HCT116 (cell line): ENCODE results near the gene DNMT1. TPM values are rescaled to one million over a fixed set of nuclear protein-coding genes. Genes with fewer than 3 reads are reported as not detected.

Experiments used
- ATAC-seq: fragments of 200-7000 bp; cut with Tn5 transposase; 2 replicates; pipeline ENCODE4 v1.9.1; 2020; ENCODE audit warnings: mild to moderate bottlenecking, moderate library complexity
- BruUV-seq: library from RNA; stranded (reverse); fragments of 400-500 nt; replicated peaks from 2 replicates; lab custom pipeline; 2021; lab: Mats Ljungman, UMichigan
- CTCF ChIA-PET: fragments of 300-600 bp; sonication (Branson Sonifier 250); formaldehyde crosslinking; loops from one replicate; lab custom pipeline; 2021; ENCODE audit warnings: antibody characterized with exemption; lab: Charles Lee
- POLR2A ChIA-PET: fragments of 300-600, 350-600 bp; sonication (Branson Sonifier 250); formaldehyde crosslinking; loops from one replicate; lab custom pipeline; 2021; ENCODE audit warnings: antibody characterized with exemption; lab: Charles Lee
- RAD21 ChIA-PET, 2 experiments: fragments of 300-600 bp; sonication (Branson Sonifier 250); formaldehyde crosslinking; loops; one replicate each; lab custom pipeline; 2023; ENCODE audit warnings: low total read pairs in 2 of 2; ENCODE audit not compliant: uncharacterized antibody in 2 of 2, unreplicated experiment in 2 of 2, low non-redundant PET in 1 of 2; lab: Charles Lee
- DNase-seq: peaks from one replicate; pipeline ENCODE4 v3.0.0-alpha.2; 2010; ENCODE audit warnings: low read depth, low spot score
- H2AFZ ChIP-seq: fragments of 200-600 bp; shearing (Covaris generic), sonication (generic); 2 replicates; pipeline ENCODE4 v1.6.1; 2017; ENCODE audit warnings: low read depth, mixed run types, mixed read lengths, antibody characterized with exemption, low read length; ENCODE audit not compliant: poor library complexity, severe bottlenecking
- H3K27ac ChIP-seq: 2 replicates; pipeline ENCODE4 v1.5.1; 2012; ENCODE audit warnings: low read depth, low read length
- H3K27me3 ChIP-seq: fragments of 200-600 bp; sonication (generic); 2 replicates; pipeline ENCODE4 v1.6.1; 2016; ENCODE audit warnings: mixed run types, low read length, mixed read lengths; ENCODE audit not compliant: insufficient read depth
- H3K36me3 ChIP-seq, 2 experiments: fragments of 200-500 bp in 1 of 2; fragments of 200-600 bp in 1 of 2; sonication (Bioruptor generic) in 1 of 2; sonication (generic) in 1 of 2; 2 replicates each; pipeline versions ENCODE4 v1.5.1 to v1.6.1; 2014 to 2016; ENCODE audit warnings: low read length in 2 of 2, inconsistent platforms in 1 of 2, mixed read lengths in 1 of 2, mixed run types in 1 of 2; ENCODE audit not compliant: insufficient read depth in 2 of 2, control insufficient read depth in 1 of 2
- H3K4me1 ChIP-seq, 2 experiments: fragments of 200-600 bp in 1 of 2; sonication (generic) in 1 of 2; 2 replicates each; pipeline versions ENCODE4 v1.5.1 to v1.6.1; 2012 to 2017; ENCODE audit warnings: low read length in 2 of 2, inconsistent platforms in 1 of 2, mild to moderate bottlenecking in 1 of 2, mixed read lengths in 1 of 2, mixed run types in 1 of 2, moderate library complexity in 1 of 2; ENCODE audit not compliant: insufficient read depth in 2 of 2, control insufficient read depth in 1 of 2
- H3K4me2 ChIP-seq: fragments of 200-600 bp; sonication (generic); 2 replicates; pipeline ENCODE4 v1.6.1; 2017; ENCODE audit warnings: mixed run types, low read length, mixed read lengths
- H3K4me3 ChIP-seq, 2 experiments: fragments of 200-600 bp in 1 of 2; sonication (generic) in 1 of 2; replicated peaks in 1 of 2; 2 replicates each; pipeline ENCODE4 v1.5.1; 2011 to 2016; ENCODE audit warnings: low read length in 2 of 2, control low read depth in 1 of 2, low read depth in 1 of 2, mild to moderate bottlenecking in 1 of 2, mixed read lengths in 1 of 2, mixed run types in 1 of 2
- H3K79me2 ChIP-seq: fragments of 200-600 bp; sonication (generic); 2 replicates; pipeline ENCODE4 v1.6.1; 2017; ENCODE audit warnings: mild to moderate bottlenecking, mixed run types, low read length, moderate library complexity, mixed read lengths; ENCODE audit not compliant: insufficient read depth
- H3K9ac ChIP-seq: fragments of 200-600 bp; sonication (generic); 2 replicates; pipeline ENCODE4 v1.6.1; 2016; ENCODE audit warnings: low read length, mixed read lengths
- H3K9me2 ChIP-seq: fragments of 200-600 bp; sonication (generic), shearing (Covaris generic); 2 replicates; pipeline ENCODE4 v1.6.1; 2017; ENCODE audit warnings: mixed run types, mild to moderate bottlenecking, moderate library complexity; ENCODE audit not compliant: insufficient read depth
- H3K9me3 ChIP-seq, 2 experiments: fragments of 200-500 bp in 1 of 2; fragments of 200-600 bp in 1 of 2; sonication (Bioruptor generic) in 1 of 2; sonication (generic) in 1 of 2; 2 replicates each; pipeline ENCODE4 v1.6.1; 2014 to 2017; ENCODE audit warnings: low read length in 2 of 2, mixed read lengths in 2 of 2, inconsistent platforms in 1 of 2, low read depth in 1 of 2, mild to moderate bottlenecking in 1 of 2, mixed run types in 1 of 2, moderate library complexity in 1 of 2; ENCODE audit not compliant: control insufficient read depth in 1 of 2, insufficient read depth in 1 of 2
- H4K20me1 ChIP-seq: fragments of 200-600 bp; sonication (generic), shearing (Covaris generic); 2 replicates; pipeline ENCODE4 v1.6.1; 2017; ENCODE audit warnings: mixed run types, mild to moderate bottlenecking, moderate library complexity; ENCODE audit not compliant: insufficient read depth
- CEBPB ChIP-seq: IDR thresholded peaks from 2 replicates; pipeline ENCODE4 v1.6.1; 2012; ENCODE audit warnings: low read depth
- CTCF ChIP-seq, 3 experiments: fragments of 200-600 bp in 1 of 3; sonication (generic) in 1 of 3; IDR thresholded peaks in 2 of 3; conservative IDR thresholded peaks in 1 of 3; 2 replicates each; pipeline ENCODE4 v1.5.1; 2012 to 2017; ENCODE audit warnings: low read depth in 2 of 3, low read length in 2 of 3, antibody characterized with exemption in 1 of 3, borderline replicate concordance in 1 of 3, control low read depth in 1 of 3, mild to moderate bottlenecking in 1 of 3, mixed read lengths in 1 of 3, mixed run types in 1 of 3, moderate library complexity in 1 of 3; ENCODE audit not compliant: insufficient read depth in 1 of 3
- EGR1 ChIP-seq: IDR thresholded peaks from 2 replicates; pipeline ENCODE4 v1.6.1; 2012; ENCODE audit warnings: low read depth
- ELF1 ChIP-seq: IDR thresholded peaks from 2 replicates; pipeline ENCODE4 v1.6.1; 2012; ENCODE audit warnings: low read depth, borderline replicate concordance
- EZH2 ChIP-seq: fragments of 200-600 bp; sonication (generic); IDR thresholded peaks from 2 replicates; pipeline ENCODE4 v1.6.1; 2017; ENCODE audit warnings: antibody characterized with exemption, mixed run types
- EZH2phosphoT487 ChIP-seq: fragments of 200-600 bp; IDR thresholded peaks from 2 replicates; pipeline ENCODE4 v1.6.1; 2018; ENCODE audit warnings: antibody characterized with exemption, borderline replicate concordance
- FOSL1 ChIP-seq: IDR thresholded peaks from 2 replicates; pipeline ENCODE4 v1.6.1; 2012; ENCODE audit warnings: low read depth
- JUND ChIP-seq: IDR thresholded peaks from 2 replicates; pipeline ENCODE4 v1.6.1; 2012
- POLR2A ChIP-seq: IDR thresholded peaks from 2 replicates; pipeline ENCODE4 v1.7.0; 2011; ENCODE audit warnings: borderline replicate concordance; ENCODE audit not compliant: insufficient read depth, insufficient read length; ENCODE audit errors: extremely low read depth
- POLR2AphosphoS5 ChIP-seq: IDR thresholded peaks from 2 replicates; pipeline ENCODE4 v1.6.1; 2011; ENCODE audit warnings: mild to moderate bottlenecking, low read depth, low read length, moderate library complexity
- RAD21 ChIP-seq: IDR thresholded peaks from 2 replicates; pipeline ENCODE4 v1.6.1; 2012; ENCODE audit warnings: low read depth, mild to moderate bottlenecking
- SIN3A ChIP-seq: IDR thresholded peaks from 2 replicates; pipeline ENCODE4 v1.6.1; 2012; ENCODE audit warnings: low read depth
- SP1 ChIP-seq: IDR thresholded peaks from 2 replicates; pipeline ENCODE4 v1.6.1; 2012; ENCODE audit warnings: low read depth
- SRF ChIP-seq: IDR thresholded peaks from 2 replicates; pipeline ENCODE4 v1.6.1; 2012; ENCODE audit warnings: low read depth
- TCF7L2 ChIP-seq: IDR thresholded peaks from 2 replicates; pipeline ENCODE4 v1.7.0; 2011; ENCODE audit warnings: borderline replicate concordance, inconsistent platforms; ENCODE audit not compliant: insufficient read depth, insufficient read length; ENCODE audit errors: extremely low read depth
- YY1 ChIP-seq: IDR thresholded peaks from 2 replicates; pipeline ENCODE4 v1.6.1; 2011; ENCODE audit warnings: low read length, low read depth, moderate library complexity, mild to moderate bottlenecking; ENCODE audit not compliant: insufficient replicate concordance; ENCODE audit errors: extremely low read depth
- intact Hi-C: fragments of 100-400 bp; cut with micrococcal nuclease; formaldehyde crosslinking; loops from 2 replicates; pipeline ENCODE4 v1.10.0; 2022
- total RNA-seq: library from RNA; stranded (reverse); gene quantifications from one replicate; pipeline ENCODE4 v1.2.1, GENCODE V29; 2021; ENCODE audit not compliant: unreplicated experiment
- TF ChIP-seq, protein P1 (sequence below): IDR thresholded peaks from 2 replicates; pipeline ENCODE4 v1.6.1; 2012; ENCODE audit warnings: low read depth
- TF ChIP-seq, protein P2 (sequence below): IDR thresholded peaks from 2 replicates; pipeline ENCODE4 v1.6.1; 2012

DNMT1 gene
- total RNA-seq, 1 experiment from 2014 or later: 235 TPM

- Histone ChIP-seq H3K9me2 (no peaks in the 10 kb centered on the region), H3K9me3 (no peaks in the 10 kb centered on the region), H4K20me1 (no peaks in the 10 kb centered on the region), H3K27me3 (no peaks in the 10 kb centered on the region), H3K27ac (no peak overlapping the region), H3K9ac (no peak overlapping the region), H3K79me2 (peaks cover 3% of the 10 kb centered on the region; the same call in 1 of the 2 replicates), H3K4me3 (no peak overlapping the region), H2AFZ (no peak overlapping the region), H3K4me1 (no peaks in the 10 kb centered on the region), H3K36me3 (peaks cover 57 to 86% of the 10 kb centered on the region in 2 experiments), H3K4me2 (no peak overlapping the region)
- CTCF ChIA-PET: no interaction called here
- TF ChIP-seq YY1 (no peak), POLR2A (no peak), FOSL1 (no peak), JUND (no peak), SIN3A (no peak), EGR1 (no peak), CTCF (IDR thresholded peaks at IDR 0.05 in 2 of 3, conservative IDR thresholded peaks at IDR 0.05 in 1 of 3; ENCODE audit: borderline replicate concordance in 1 of 3, insufficient read depth in 1 of 3, low read depth in 2 of 3, low read length in 2 of 3) (no peak), CEBPB (no peak), POLR2AphosphoS5 (no peak), EZH2 (no peak), EZH2phosphoT487 (no peak), SRF (no peak), SP1 (no peak), TCF7L2 (no peak), RAD21 (no peak), ELF1 (no peak)
- TF ChIP-seq, protein P1, sequence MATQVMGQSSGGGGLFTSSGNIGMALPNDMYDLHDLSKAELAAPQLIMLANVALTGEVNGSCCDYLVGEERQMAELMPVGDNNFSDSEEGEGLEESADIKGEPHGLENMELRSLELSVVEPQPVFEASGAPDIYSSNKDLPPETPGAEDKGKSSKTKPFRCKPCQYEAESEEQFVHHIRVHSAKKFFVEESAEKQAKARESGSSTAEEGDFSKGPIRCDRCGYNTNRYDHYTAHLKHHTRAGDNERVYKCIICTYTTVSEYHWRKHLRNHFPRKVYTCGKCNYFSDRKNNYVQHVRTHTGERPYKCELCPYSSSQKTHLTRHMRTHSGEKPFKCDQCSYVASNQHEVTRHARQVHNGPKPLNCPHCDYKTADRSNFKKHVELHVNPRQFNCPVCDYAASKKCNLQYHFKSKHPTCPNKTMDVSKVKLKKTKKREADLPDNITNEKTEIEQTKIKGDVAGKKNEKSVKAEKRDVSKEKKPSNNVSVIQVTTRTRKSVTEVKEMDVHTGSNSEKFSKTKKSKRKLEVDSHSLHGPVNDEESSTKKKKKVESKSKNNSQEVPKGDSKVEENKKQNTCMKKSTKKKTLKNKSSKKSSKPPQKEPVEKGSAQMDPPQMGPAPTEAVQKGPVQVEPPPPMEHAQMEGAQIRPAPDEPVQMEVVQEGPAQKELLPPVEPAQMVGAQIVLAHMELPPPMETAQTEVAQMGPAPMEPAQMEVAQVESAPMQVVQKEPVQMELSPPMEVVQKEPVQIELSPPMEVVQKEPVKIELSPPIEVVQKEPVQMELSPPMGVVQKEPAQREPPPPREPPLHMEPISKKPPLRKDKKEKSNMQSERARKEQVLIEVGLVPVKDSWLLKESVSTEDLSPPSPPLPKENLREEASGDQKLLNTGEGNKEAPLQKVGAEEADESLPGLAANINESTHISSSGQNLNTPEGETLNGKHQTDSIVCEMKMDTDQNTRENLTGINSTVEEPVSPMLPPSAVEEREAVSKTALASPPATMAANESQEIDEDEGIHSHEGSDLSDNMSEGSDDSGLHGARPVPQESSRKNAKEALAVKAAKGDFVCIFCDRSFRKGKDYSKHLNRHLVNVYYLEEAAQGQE: no peak
- TF ChIP-seq, protein P2, sequence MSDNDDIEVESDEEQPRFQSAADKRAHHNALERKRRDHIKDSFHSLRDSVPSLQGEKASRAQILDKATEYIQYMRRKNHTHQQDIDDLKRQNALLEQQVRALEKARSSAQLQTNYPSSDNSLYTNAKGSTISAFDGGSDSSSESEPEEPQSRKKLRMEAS: no peak
- intact Hi-C loops: no loop called here
- POLR2A ChIA-PET: no interaction called here
- BruUV-seq: no TSS peak
- ATAC-seq (no peak), DNase-seq (no peak)
- RAD21 ChIA-PET: no interaction called here
Observed at GRCh38 chr19:10139952-10140351, 54.8 kb downstream of the DNMT1 start.
